Left renal pelvis (tissue), 4 donors: ENCODE results near the gene AP2B1. TPM values are rescaled to one million over a fixed set of nuclear protein-coding genes. Genes with fewer than 3 reads are reported as not detected.
"Not testable (repeated sequence)": the region's sequence is repeated elsewhere in the genome, so short reads cannot be mapped to it uniquely, and the experiment has no call there.

ENCODE experiments used
- DNase-seq, 4 donors: peaks; one replicate each; pipeline ENCODE4 v3.0.0-alpha.2; 2013; ENCODE audit warnings: low read depth in 4 of 4, low spot score in 3 of 4
- polyA plus RNA-seq, 4 donors: library from polyadenylated mRNA; unstranded; fragments of 120-200 nt; gene quantifications; one replicate each; pipeline ENCODE4 v1.2.1, GENCODE V29; 2013; ENCODE audit not compliant: insufficient read length in 4 of 4

AP2B1 gene
- polyA plus RNA-seq, 4 donors, result 114 to 142 (median 127) TPM

- no peak for DNase-seq
Measured at GRCh38 chr17:35742896-35743477, 155.9 kb downstream of the AP2B1 start.

- DNase-seq, result no peak
Measured at GRCh38 chr17:35743626-35744328, 156.7 kb downstream of the AP2B1 start.

- no peak for DNase-seq
Measured at GRCh38 chr17:35744830-35745229, 157.7 kb downstream of the AP2B1 start.

GRCh38 chr17:35745246-35745645, 158.1 kb downstream of the AP2B1 start:
- no peak for DNase-seq

GRCh38 chr17:35745749-35746320, 158.7 kb downstream of the AP2B1 start:
- DNase-seq, result no peak

- peak in 1 of 4 donors; percentile 53 for DNase-seq
Measured at GRCh38 chr17:35747540-35748017, 160.5 kb downstream of the AP2B1 start.

GRCh38 chr17:35748341-35748841, 161.3 kb downstream of the AP2B1 start:
- DNase-seq, result no peak

- DNase-seq, result no peak
Measured at GRCh38 chr17:35748979-35749378, 161.9 kb downstream of the AP2B1 start.

- no peak for DNase-seq
Measured at GRCh38 chr17:35749560-35750412, 162.7 kb downstream of the AP2B1 start.

- no peak for DNase-seq
Measured at GRCh38 chr17:35750526-35751395, 163.6 kb downstream of the AP2B1 start.

- DNase-seq, result not testable (repeated sequence)
Measured at GRCh38 chr17:35751541-35751940, 164.4 kb downstream of the AP2B1 start.

GRCh38 chr17:35752471-35752870, 165.3 kb downstream of the AP2B1 start:
- DNase-seq, result no peak

- no peak for DNase-seq
Measured at GRCh38 chr17:35752945-35753764, 166.0 kb downstream of the AP2B1 start, which contains the start of gene GAS2L2. Gene GAS2L2, minus strand, starts transcription at chr17:35753239. Its CDS starts 389 bp downstream, at chr17:35752850.

- no peak for DNase-seq
Measured at GRCh38 chr17:35757243-35757642, 170.1 kb downstream of the AP2B1 start.

GRCh38 chr17:35760587-35760986, 173.5 kb downstream of the AP2B1 start, which contains the start of gene C17orf50:
Gene C17orf50, plus strand, starts transcription at chr17:35760887. Its CDS starts 55 bp downstream, at chr17:35760942.
- no peak for DNase-seq

GRCh38 chr17:35761601-35762000, 174.5 kb downstream of the AP2B1 start:
- no peak for DNase-seq

GRCh38 chr17:35763767-35764122, 176.6 kb downstream of the AP2B1 start:
- DNase-seq, result no peak

GRCh38 chr17:35764123-35764991, 177.2 kb downstream of the AP2B1 start:
- peak; percentile 69 to 82 (median 80) for DNase-seq
